ENCODE data around the gene MAPRE2. TPM values are rescaled to one million over a fixed set of nuclear protein-coding genes. Genes with fewer than 3 reads are reported as not detected.

MAPRE2 gene
- total and polyA plus RNA-seq, 9 donors: 16.2 to 59.9 (median 27.8) TPM

- Histone ChIP-seq H3K4me1 (ENCODE audit: insufficient read depth) (peaks cover 13% of the 10 kb centered on the region), H3K9me3 (no peaks in the 10 kb centered on the region), H3K36me3 (no peaks in the 10 kb centered on the region), H3K27me3 (no peaks in the 10 kb centered on the region), H3K4me3 (no peak overlapping the region), H3K27ac (no peak overlapping the region)
- DNase-seq: no peak
- WGBS, 3 donors: 94 to 97% (median 96%) methylated on average over 7 of the region's 7 CpGs
- intact Hi-C loops (cut with DNase I): no loop called here
- no peak for TF ChIP-seq EP300 (IDR thresholded peaks at IDR 0.05)
- TF ChIP-seq CTCF (IDR thresholded peaks at IDR 0.05): no peak
- TF ChIP-seq POLR2A (IDR thresholded peaks at IDR 0.05): no peak
Measured at GRCh38 chr18:35055105-35055504, 13.9 kb downstream of the MAPRE2 start.

- H3K27ac ChIP-seq: no peak overlapping the region
- 96 to 99% (median 99%) methylated on average over 2 of the region's 2 CpGs for WGBS, 3 donors
- intact Hi-C loops (cut with DNase I): no loop called here
- DNase-seq: no peak
- no peaks in the 10 kb centered on the region for H3K27me3 ChIP-seq
- no peak overlapping the region for H3K4me3 ChIP-seq
- no peak for TF ChIP-seq CTCF (IDR thresholded peaks at IDR 0.05)
- no peak for TF ChIP-seq EP300 (IDR thresholded peaks at IDR 0.05)
- no peak for TF ChIP-seq POLR2A (IDR thresholded peaks at IDR 0.05)
- H3K4me1 ChIP-seq (ENCODE audit: insufficient read depth): peaks cover 12% of the 10 kb centered on the region
- H3K36me3 ChIP-seq: no peaks in the 10 kb centered on the region
- no peaks in the 10 kb centered on the region for H3K9me3 ChIP-seq
Measured at GRCh38 chr18:35055726-35056125, 14.5 kb downstream of the MAPRE2 start.

GRCh38 chr18:35059280-35059927, 18.2 kb downstream of the MAPRE2 start:
- intact Hi-C loops (cut with DNase I): no loop called here
- Histone ChIP-seq H3K4me3 (no peak overlapping the region), H3K4me1 (ENCODE audit: insufficient read depth) (peaks cover 11% of the 10 kb centered on the region), H3K36me3 (no peaks in the 10 kb centered on the region), H3K9me3 (no peaks in the 10 kb centered on the region), H3K27ac (no peak overlapping the region), H3K27me3 (no peaks in the 10 kb centered on the region)
- TF ChIP-seq POLR2A (IDR thresholded peaks at IDR 0.05): no peak
- TF ChIP-seq CTCF (IDR thresholded peaks at IDR 0.05): no peak
- no peak for TF ChIP-seq EP300 (IDR thresholded peaks at IDR 0.05)
- WGBS, 3 donors: 79 to 90% (median 88%) methylated on average over 5 of the region's 5 CpGs
- no peak for DNase-seq

- H3K4me3 ChIP-seq: no peak overlapping the region
Measured at GRCh38 chr18:35060122-35060815, 19.1 kb downstream of the MAPRE2 start.

More at GRCh38 chr18:35060122-35060815, 19.1 kb downstream of the MAPRE2 start:
- H3K4me1 ChIP-seq (ENCODE audit: insufficient read depth): peaks cover 11% of the 10 kb centered on the region
- no peaks in the 10 kb centered on the region for H3K27me3 ChIP-seq
- H3K36me3 ChIP-seq: no peaks in the 10 kb centered on the region
- no peaks in the 10 kb centered on the region for H3K9me3 ChIP-seq
- WGBS, 3 donors: 65 to 71% (median 71%) methylated on average over 9 of the region's 9 CpGs
- no peak overlapping the region for H3K27ac ChIP-seq
- intact Hi-C loops (cut with DNase I): no loop called here
- TF ChIP-seq POLR2A (IDR thresholded peaks at IDR 0.05) (no peak), CTCF (IDR thresholded peaks at IDR 0.05) (no peak), EP300 (IDR thresholded peaks at IDR 0.05) (no peak)
- no peak for DNase-seq
